Measurements from ENCODE around the gene LRRC74A.

Gene LRRC74A

GRCh38 chr14:76904100-76904739 lies 78.0 kb downstream of the LRRC74A start:
- no peaks in the 10 kb centered on the region for H3K9me3 ChIP-seq (replicated peaks; ENCODE audit: insufficient read depth, low read length)
- H3K4me3 ChIP-seq (ENCODE audit: low read length) = no peak overlapping the region
- DNase-seq = no peak
- no peak overlapping the region for H2AFZ ChIP-seq (ENCODE audit: low read length)
- TF ChIP-seq EZH2phosphoT487 (IDR thresholded peaks at IDR 0.05; ENCODE audit: low read length) (no peak), CTCF (IDR thresholded peaks at IDR 0.05; ENCODE audit: low read length) (no peak), EZH2 (optimal IDR thresholded peaks at IDR 0.05; ENCODE audit: low read depth, low read length) (no peak)
- no peaks in the 10 kb centered on the region for H3K79me2 ChIP-seq (ENCODE audit: low read length)
- no peaks in the 10 kb centered on the region for H3K27me3 ChIP-seq (replicated peaks; ENCODE audit: insufficient read depth, low read length)
- no peak overlapping the region for H3K9ac ChIP-seq (ENCODE audit: low read length)
- peaks cover 7% of the 10 kb centered on the region; the same call in 1 of the 2 replicates for H3K4me1 ChIP-seq (ENCODE audit: low read length)
- H3K36me3 ChIP-seq (replicated peaks; ENCODE audit: insufficient read depth, low read length) = no peaks in the 10 kb centered on the region
- no peaks in the 10 kb centered on the region for H4K20me1 ChIP-seq (ENCODE audit: insufficient read depth, low read length)
- no peak overlapping the region for H3K4me2 ChIP-seq (ENCODE audit: low read depth, low read length)
- no peaks in the 10 kb centered on the region for H3K9me2 ChIP-seq (replicated peaks; ENCODE audit: insufficient read depth, low read length)
- no peaks in the 10 kb centered on the region for H3F3A ChIP-seq (ENCODE audit: insufficient read depth, low read length)
- H3K27ac ChIP-seq (ENCODE audit: low read length) = no peak overlapping the region

- no peaks in the 10 kb centered on the region for H4K20me1 ChIP-seq (ENCODE audit: insufficient read depth, low read length)
- no peaks in the 10 kb centered on the region for H3K9me2 ChIP-seq (replicated peaks; ENCODE audit: insufficient read depth, low read length)
- peak; percentile 51 for DNase-seq
- H3K9me3 ChIP-seq (replicated peaks; ENCODE audit: insufficient read depth, low read length) = no peaks in the 10 kb centered on the region
- no peaks in the 10 kb centered on the region for H3K36me3 ChIP-seq (replicated peaks; ENCODE audit: insufficient read depth, low read length)
- TF ChIP-seq CTCF (IDR thresholded peaks at IDR 0.05; ENCODE audit: low read length) = no peak
- no peak for TF ChIP-seq EZH2phosphoT487 (IDR thresholded peaks at IDR 0.05; ENCODE audit: low read length)
- TF ChIP-seq EZH2 (optimal IDR thresholded peaks at IDR 0.05; ENCODE audit: low read depth, low read length) = no peak
- no peak overlapping the region for H3K27ac ChIP-seq (ENCODE audit: low read length)
- no peaks in the 10 kb centered on the region for H3K27me3 ChIP-seq (replicated peaks; ENCODE audit: insufficient read depth, low read length)
- H3K4me2 ChIP-seq (ENCODE audit: low read depth, low read length) = no peak overlapping the region
- no peaks in the 10 kb centered on the region for H3F3A ChIP-seq (ENCODE audit: insufficient read depth, low read length)
- no peak overlapping the region for H3K9ac ChIP-seq (ENCODE audit: low read length)
- H2AFZ ChIP-seq (ENCODE audit: low read length) = no peak overlapping the region
- no peaks in the 10 kb centered on the region for H3K79me2 ChIP-seq (ENCODE audit: low read length)
- peaks cover 8% of the 10 kb centered on the region; the same call in 1 of the 2 replicates for H3K4me1 ChIP-seq (ENCODE audit: low read length)
- no peak overlapping the region for H3K4me3 ChIP-seq (ENCODE audit: low read length)
These were observed 78.7 kb downstream of the LRRC74A start for GRCh38 chr14:76904740-76905569.

- no peak overlapping the region for H2AFZ ChIP-seq (ENCODE audit: low read length)
- H3K27ac ChIP-seq (ENCODE audit: low read length) = no peak overlapping the region
These were observed 82.6 kb downstream of the LRRC74A start for GRCh38 chr14:76908834-76909233.

More at GRCh38 chr14:76908834-76909233, 82.6 kb downstream of the LRRC74A start:
- Histone ChIP-seq H3K36me3 (replicated peaks; ENCODE audit: insufficient read depth, low read length) (no peaks in the 10 kb centered on the region), H3K9me2 (replicated peaks; ENCODE audit: insufficient read depth, low read length) (no peaks in the 10 kb centered on the region), H3K79me2 (ENCODE audit: low read length) (no peaks in the 10 kb centered on the region), H3K9ac (ENCODE audit: low read length) (no peak overlapping the region), H3K4me1 (ENCODE audit: low read length) (peaks cover 11% of the 10 kb centered on the region; the same call in 1 of the 2 replicates), H3K4me2 (ENCODE audit: low read depth, low read length) (no peak overlapping the region), H4K20me1 (ENCODE audit: insufficient read depth, low read length) (no peaks in the 10 kb centered on the region), H3K9me3 (replicated peaks; ENCODE audit: insufficient read depth, low read length) (no peaks in the 10 kb centered on the region), H3K4me3 (ENCODE audit: low read length) (no peak overlapping the region), H3F3A (ENCODE audit: insufficient read depth, low read length) (no peaks in the 10 kb centered on the region), H3K27me3 (replicated peaks; ENCODE audit: insufficient read depth, low read length) (no peaks in the 10 kb centered on the region)
- TF ChIP-seq EZH2phosphoT487 (IDR thresholded peaks at IDR 0.05; ENCODE audit: low read length) (no peak), CTCF (IDR thresholded peaks at IDR 0.05; ENCODE audit: low read length) (no peak), EZH2 (optimal IDR thresholded peaks at IDR 0.05; ENCODE audit: low read depth, low read length) (no peak)
- peak; percentile 46 for DNase-seq

Data from MM.1S (cell line).